Stomach (tissue), 4 donors: ENCODE results near the gene PCYT2.

Experiments used
- POLR2AphosphoS5 ChIP-seq, 3 donors: sonication (generic); formaldehyde crosslinking; IDR thresholded peaks; one replicate each; pipeline ENCODE4 v1.6.1; 2016; ENCODE audit warnings: antibody characterized with exemption in 3 of 3
- TF ChIP-seq, protein P1 (sequence below), 7 experiments: fragments of 450-650 bp in 4 of 7; fragments of 200-600 bp in 3 of 7; sonication (generic) in 3 of 7; IDR thresholded peaks; one replicate each; pipeline ENCODE4 v1.5.1; 2016 to 2019; ENCODE audit warnings: antibody characterized with exemption in 7 of 7, control low read depth in 2 of 7, mild to moderate bottlenecking in 1 of 7

DNA sequence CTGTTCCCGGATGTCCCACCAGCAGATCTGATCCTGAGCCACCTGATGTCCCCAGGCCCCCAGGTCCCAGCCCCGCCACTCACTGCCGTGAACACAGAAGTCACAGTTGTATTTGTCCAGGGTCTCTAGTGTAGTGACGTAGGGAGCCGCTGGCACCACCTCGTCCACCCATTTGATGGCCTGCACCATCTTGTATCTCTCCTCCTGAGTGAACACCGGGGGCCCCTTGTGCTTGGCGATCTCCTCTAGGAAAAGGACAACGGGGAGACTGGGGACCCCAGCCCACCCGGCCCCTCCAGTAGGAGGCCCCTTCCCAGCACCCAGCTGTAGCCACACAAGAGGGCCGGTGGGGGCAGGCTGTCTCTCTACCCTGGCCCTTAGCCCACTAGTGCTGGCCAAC is 2.4 kb downstream of the PCYT2 start:
- no peak for TF ChIP-seq POLR2AphosphoS5 (IDR thresholded peaks at IDR 0.05)
- TF ChIP-seq, protein P1, sequence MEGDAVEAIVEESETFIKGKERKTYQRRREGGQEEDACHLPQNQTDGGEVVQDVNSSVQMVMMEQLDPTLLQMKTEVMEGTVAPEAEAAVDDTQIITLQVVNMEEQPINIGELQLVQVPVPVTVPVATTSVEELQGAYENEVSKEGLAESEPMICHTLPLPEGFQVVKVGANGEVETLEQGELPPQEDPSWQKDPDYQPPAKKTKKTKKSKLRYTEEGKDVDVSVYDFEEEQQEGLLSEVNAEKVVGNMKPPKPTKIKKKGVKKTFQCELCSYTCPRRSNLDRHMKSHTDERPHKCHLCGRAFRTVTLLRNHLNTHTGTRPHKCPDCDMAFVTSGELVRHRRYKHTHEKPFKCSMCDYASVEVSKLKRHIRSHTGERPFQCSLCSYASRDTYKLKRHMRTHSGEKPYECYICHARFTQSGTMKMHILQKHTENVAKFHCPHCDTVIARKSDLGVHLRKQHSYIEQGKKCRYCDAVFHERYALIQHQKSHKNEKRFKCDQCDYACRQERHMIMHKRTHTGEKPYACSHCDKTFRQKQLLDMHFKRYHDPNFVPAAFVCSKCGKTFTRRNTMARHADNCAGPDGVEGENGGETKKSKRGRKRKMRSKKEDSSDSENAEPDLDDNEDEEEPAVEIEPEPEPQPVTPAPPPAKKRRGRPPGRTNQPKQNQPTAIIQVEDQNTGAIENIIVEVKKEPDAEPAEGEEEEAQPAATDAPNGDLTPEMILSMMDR (IDR thresholded peaks at IDR 0.05) = no peak
